ENCODE results near the gene RGS7BP. TPM values are rescaled to one million over a fixed set of nuclear protein-coding genes. Genes with fewer than 3 reads are reported as not detected.
"Not testable (repeated sequence)": the region's sequence is repeated elsewhere in the genome, so short reads cannot be mapped to it uniquely, and the experiment has no call there.

The RGS7BP gene
- total RNA-seq, 1 donor from 2014 or later = not detected

DNA sequence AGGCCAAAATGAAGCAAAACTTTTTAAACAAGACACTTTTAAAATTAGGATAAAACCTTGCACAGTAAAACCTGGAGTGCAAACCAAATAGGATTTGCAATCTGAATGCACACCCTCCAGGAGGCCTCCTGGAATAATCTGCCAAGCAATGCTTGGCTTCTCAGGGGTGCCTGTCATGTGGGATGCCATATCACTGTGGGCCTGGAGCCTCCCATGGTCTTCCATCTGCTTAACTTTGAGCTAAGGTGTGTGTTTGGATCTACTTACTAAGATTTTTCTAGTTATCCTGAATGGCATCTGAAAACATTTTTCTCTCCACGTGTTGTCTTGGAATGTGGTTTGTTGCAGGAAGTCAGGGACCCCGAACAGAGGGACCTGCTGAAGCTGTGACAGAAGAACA, 52.1 kb downstream of the RGS7BP start:
- intact Hi-C loops (cut with micrococcal nuclease) = no loop called here

DNA sequence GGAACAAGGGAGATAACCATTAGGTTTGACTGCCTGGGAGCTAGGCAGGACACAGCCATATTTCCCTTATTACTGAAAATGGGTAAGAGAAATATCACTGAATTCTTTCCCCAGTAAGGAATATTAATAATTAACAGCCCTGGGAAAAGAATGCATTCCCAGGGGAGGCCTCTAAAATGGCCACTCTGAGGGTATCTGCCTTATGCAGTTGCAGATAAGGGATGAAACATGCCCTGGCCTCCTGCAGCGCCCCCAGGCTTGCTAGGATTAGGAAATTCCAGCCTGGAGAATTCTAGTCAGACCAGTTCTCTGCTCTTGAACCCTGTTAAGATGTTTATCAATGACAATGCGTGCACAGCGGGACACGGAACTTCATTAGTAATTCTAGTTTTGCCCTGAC, 52.8 kb downstream of the RGS7BP start:
- intact Hi-C loops (cut with micrococcal nuclease) = not testable (repeated sequence)

DNA sequence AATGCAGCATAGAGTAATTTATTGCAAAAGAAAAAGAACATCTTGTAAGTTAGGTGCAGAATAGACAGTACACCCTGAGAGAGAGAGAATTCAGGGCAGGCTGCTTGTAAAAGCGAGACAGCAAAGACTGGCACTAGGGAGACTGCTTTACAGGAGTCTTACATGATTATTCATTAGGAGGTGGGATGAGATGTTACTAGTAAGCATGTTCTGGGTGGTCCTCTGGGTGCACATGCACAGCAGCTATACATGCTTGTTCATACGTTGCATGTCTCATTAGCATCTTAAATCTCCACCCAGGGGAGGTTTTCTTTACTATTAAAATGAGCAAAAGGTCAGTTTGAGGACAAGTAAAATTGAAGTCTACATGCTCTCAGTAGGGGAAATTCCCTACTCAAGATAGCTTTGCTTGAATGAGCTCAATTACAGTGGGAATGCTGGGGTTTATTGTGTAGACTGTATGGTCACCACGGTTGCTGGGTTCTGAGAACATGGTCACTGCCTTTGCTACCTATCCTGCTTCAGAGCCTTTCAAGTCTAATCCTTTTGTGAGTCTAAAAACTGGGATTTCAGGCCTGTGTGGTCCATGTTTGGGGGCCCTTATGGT, 60.6 kb downstream of the RGS7BP start:
- intact Hi-C loops (cut with micrococcal nuclease) = no loop called here

DNA sequence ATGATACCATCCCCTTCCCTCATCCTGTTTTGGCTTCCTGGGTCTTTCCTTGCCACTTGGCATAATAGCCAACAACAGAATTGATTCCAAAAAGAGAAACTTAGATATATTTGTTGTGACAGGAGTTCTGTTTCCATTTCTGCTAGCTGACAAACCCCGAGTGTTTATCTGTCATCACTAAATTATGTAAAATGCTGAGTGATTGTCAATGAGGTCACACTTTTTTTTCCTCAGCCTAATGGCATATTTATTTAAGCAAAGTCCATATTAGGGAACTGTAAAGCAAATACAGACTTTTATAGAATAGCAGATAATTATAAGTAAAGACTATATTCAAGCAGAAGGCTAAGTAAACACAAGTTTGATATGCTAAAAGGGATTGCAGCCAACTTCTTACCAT, 64.0 kb downstream of the RGS7BP start:
- intact Hi-C loops (cut with micrococcal nuclease) = no loop called here

DNA sequence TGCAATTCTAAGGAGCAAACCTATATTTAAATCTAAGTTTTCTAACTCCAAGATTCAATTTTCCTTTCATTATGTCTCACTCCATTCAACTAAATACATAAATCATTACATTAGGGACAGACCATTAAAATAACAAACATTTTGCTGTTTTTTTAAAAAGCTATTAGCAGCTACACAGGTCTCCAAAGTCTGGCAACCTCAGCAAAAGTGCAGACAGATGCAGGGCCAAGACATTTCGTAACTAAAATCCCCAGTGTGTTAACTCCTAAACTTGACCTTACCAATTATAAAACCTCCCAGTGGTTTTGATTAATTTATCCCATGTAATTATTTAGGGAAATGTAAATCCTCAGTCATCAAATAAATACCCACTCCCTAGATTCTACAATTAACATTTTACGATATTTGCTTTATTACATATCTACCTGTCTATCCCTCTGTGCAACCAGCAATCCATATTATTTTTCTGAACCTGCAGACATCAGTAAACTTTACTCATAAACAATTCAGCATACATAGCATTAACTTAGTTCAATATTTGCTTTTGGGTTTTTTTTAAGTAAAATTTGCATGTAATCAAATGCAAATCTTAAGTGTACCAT, 64.7 kb downstream of the RGS7BP start:
- intact Hi-C loops (cut with micrococcal nuclease) = no loop called here

DNA sequence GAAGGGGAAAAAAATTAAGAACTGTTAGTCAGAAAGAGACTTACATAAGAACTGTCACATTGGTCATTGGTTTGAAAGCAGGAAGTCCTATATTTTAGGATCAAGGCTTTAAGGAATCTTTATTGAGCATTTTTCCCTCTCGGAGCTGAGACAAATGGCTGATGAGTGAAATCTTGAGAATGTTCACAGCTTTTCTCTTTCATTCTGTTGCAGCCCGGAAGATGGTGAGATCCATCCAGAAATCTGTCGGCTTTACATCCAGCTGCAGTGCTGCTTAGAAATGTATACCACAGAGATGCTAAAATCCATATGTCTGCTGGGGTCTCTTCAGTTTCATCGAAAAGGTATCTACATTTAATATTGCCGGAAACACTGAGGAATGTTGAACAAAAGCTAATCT, 69.7 kb downstream of the RGS7BP start:
- intact Hi-C loops (cut with micrococcal nuclease) = no loop called here

DNA sequence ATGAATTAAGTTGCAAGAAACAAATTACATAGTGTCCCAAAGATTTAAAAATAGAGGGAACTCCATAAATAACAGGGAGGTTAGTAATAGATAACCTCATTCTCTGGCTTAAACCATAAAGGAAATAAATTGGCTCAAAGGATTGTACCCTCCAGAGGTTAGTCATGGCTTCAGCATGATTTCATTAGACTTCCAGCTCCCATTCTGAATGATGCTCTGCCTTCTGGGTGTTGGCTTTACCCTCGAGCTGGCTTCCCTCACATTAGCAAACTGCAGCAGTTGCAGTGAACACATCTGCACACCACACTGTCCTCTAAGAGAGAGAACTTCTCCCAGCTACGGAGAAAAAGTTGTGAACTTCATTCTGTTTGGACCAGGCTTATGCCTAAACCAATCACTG, 70.4 kb downstream of the RGS7BP start:
- intact Hi-C loops (cut with micrococcal nuclease) = no loop called here

DNA sequence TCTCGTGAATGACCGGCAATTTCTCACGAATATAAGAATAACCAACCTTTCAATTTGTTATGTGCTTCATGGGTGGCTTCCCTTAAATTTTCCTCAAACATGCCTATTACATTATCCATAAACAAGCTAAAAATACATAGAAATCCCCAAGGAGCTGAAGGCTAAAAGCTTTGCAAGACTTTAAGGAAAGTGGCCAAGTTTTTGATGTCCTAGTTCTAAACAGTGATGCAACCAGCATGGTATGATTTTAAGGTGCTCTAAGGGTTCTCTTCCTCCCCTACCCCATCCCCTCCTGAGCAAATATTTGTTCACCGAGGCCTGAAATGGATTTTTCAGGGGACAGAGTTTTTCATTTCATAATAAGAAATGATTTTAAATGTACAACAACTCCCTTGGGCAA, 79.8 kb downstream of the RGS7BP start:
- intact Hi-C loops (cut with micrococcal nuclease) = no loop called here

DNA sequence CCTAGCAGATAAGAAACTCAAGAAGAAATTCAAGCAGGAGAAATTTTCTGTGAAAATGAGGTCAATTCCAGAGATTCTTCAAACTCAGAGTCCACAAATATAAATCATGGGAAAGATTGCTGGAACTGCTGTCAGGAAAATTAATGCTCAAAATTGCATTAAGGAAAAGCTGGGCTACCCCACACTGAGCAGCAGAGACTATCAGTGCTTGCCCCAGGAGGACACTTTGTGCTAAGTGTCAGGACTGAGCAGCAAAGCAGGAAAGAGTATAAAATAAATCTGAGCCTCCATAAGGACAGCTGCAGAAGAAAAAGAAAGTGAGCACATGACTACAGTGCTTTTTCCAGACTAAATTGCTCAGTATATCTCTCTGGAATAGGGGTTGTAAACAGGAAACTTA, 81.6 kb downstream of the RGS7BP start:
- intact Hi-C loops (cut with micrococcal nuclease) = no loop called here

DNA sequence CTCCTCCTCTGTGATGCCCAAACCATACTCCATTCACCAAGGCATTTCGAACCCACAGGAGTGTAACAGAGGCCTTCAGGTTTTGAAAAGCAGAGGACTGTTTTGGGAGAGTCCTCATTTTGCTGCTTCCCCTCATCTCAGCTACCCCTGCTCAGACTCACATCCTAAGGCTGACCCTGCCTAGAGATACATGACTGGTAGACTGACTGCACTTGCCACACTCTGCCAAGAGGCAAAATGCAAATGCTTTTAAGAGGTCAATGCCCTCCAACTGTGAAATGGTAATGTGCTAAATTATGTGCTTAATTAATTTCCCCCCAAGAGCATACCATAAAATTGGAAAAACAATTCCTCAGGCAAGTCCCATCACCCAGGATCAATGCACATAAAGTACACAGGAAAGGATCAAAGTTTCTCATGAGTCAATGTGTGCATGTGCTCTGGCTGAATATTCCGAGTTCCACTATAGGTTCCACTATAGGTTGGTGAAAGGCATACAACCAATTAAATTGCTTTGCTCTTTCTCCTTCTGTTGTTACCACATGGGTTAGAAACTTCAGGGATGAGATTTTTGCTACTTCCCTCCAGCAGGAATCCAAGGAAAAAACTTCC, 87.0 kb downstream of the RGS7BP start:
- intact Hi-C loops (cut with micrococcal nuclease) = no loop called here

DNA sequence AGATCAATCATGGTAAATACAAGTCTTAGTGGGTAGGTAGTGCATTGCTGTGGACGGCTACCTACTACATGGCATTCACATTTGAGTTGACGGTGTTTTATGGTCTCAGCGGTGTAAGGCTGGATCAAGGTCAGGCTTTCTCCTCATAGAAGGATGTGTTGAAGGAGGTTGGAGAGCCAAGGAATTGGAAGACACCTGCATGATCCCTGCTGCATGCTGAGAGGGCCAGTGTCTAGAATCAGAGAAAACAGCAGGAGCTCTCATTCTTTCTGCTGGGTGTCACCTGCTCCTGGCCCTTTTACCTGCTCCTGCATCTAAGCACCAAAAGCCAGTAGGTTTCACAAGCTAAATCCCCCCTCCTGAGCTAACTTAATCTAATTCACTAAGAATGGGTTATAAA, 88.2 kb downstream of the RGS7BP start:
- intact Hi-C loops (cut with micrococcal nuclease) = no loop called here

DNA sequence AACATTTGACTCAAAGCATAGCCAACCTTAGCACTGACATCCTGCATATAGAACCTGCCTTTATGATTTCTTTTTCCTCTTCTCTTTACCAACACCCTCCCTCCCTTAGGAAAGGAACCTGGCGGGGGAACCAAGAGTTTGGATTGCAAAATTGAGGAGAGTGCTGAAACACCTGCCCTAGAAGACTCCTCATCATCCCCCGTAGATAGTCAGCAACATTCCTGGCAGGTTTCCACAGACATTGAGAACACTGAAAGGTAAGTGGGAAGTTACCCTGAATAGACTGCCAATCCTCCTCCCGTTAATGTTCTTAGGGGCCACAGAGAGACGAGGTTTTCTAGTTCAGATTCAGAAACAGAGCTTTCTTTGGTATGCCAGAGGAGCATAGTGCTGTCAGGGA, 88.8 kb downstream of the RGS7BP start:
- intact Hi-C loops (cut with micrococcal nuclease) = no loop called here

DNA sequence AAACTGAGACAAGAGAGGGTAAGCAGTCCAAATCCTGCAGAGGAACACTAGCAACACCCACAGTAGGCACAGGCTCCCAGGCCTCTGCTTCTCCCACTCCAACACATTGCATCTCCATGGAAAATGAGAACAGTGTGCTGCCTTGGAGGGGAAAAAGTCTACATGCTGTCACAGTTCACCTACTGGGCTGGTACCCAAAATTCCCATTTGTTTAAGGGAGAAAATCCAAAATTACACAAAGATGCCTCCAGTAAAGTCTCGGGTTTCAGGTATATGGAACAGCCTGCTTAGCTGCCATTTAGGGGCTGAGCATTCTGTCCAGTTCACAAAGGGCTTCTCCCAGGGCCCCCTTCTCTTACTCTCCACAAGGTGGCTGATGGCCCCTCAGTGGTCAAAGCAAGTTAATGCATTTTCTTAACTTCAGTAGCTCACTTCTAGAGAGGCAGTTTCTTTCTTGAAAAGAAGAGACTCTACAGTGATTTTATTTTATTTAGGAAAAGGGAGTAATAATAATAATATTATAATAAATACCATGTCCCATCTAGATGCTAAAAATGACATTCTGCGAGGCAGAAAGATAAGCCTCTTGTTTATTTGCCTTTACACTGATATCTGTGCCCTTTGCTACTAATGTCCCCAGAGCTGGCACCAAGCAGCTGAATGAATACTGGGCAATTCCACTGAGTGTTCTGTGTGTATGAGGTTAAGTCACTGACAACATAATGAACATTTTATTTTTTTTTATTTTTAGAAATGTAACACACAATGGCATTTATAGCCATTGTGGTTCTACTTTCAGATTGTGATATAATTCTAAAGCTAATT, 89.4 kb downstream of the RGS7BP start:
- intact Hi-C loops (cut with micrococcal nuclease) = no loop called here

DNA sequence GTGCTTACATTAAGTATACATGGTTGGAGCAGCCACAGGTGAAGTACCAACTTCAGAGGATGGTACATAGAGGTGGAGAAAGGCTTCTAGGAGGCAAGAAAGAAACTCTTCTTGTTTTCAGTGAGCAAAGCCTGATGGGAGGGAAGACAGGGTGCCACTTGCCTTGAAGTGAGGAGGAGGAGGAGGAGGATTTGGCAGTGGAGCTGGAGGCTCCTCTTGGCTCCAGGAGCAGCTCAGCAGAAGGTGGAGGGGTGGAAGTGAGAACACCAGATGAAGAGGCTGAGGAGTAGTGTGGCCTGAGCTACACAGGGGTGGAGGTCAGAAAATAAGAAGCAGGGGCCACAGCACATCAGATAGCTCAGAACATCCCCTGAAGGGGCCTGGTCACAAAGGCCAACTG, 93.4 kb downstream of the RGS7BP start:
- intact Hi-C loops (cut with micrococcal nuclease) = no loop called here

DNA sequence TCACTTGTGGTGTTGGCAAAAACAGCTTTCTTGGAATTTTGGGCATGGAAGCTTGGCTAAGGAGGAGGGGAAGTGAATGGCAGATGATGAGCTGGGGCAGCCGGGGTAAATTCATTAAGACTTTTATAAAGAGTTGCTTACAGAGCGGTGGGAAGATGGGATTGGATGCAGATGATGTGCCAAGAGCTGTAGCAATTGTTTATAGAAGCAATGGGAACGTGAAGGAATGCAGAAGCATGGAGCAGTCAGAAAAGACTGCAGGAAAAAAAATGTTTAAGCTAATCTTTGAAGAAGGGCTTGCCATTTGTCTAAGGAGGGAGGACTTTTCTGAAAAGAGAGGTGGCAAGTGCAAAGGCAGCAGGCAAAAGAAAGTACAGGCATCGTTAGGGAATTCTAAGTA, 97.9 kb downstream of the RGS7BP start:
- intact Hi-C loops (cut with micrococcal nuclease) = no loop called here

DNA sequence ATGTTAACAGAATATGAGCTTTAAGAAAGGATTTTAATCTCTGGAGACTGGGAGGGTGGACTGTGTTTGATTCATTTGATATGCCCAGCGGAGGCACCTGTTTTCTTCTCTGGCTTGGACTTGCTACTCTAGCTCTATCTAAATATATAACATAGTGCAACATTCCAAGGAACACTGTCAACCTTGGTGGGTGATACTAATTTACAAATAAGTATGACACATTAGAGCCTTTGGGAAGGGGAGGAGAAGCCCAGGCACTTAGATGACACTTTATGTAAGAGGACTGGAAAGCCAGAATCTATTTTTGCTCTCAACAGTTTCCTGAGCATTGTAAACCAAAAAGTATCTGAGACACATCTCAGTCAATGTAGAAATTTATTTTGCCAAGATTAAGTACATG, 101.1 kb downstream of the RGS7BP start:
- intact Hi-C loops (cut with micrococcal nuclease) = no loop called here

DNA sequence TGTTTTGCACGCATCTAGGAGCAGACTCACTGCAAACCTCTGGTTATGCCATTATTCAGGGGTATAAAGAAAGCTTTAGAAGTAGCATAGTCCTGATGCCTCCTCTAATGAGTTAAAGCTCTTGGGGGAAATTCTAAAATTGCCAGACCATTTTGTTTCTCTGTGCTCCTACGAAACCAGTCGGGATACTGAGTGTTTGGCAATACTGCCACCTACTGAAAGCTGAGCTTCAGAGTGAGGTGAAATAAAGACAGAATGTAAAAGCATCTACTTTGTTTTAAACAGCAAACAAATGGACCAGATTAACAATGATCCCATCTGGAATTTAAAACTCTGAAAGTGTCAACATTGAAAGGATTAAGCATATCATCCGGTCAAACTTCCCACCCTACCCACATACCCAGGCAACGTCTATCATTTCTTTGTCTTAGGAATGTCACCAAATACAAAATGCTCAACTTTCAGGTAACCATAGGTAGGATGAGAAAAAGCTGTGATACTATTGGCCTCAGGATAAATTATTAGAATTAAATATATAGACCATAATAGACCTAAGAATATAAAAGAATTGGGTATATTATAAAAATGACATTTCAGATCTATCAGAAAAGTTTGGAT, 106.6 kb downstream of the RGS7BP start:
- intact Hi-C loops (cut with micrococcal nuclease) = loop anchor here (1.0 to 10.0 kb wide), 4 partner anchors 383 to 1210 kb away; no protein-coding TSS in a partner anchor

DNA sequence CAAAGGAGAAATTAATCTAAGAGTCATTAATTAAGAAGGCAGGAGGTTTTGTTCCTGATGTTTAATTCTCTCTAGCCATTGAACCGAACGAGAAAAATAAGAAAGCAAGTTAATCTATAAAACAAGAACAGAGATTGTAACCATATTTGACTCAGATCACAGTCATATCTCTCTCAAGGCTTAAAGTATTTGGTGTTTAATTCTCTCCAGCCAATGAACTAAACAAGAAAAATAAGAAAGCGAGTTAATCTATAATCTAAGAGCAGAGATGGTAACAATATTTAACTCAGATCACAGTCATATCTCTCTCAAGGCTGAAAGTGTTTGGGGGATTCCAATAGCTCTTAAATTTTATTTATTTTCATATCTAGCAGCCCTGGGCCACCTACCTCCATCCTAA, 110.1 kb downstream of the RGS7BP start:
- intact Hi-C loops (cut with micrococcal nuclease) = loop anchor here (10.0 kb wide), 1 partner anchor 541 kb away; no protein-coding TSS in a partner anchor

DNA sequence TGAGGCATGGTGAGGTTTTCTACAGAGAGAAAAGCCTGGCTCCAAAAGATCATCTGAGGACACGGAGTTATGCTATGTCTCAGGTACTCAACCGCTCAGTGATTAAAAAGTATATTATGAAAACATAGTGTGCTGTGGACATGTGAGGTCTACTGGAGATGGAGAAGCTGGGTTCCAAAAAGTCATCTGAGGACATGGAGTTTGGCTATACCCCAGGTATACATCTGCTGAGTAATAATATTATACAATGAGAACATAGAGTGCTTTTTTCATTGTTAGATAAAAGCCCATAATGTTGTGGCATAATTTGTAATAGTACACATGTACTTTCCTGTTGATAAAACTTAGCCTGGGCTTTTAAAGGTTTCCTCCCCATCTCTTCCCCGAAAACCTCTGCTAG, 113.8 kb downstream of the RGS7BP start:
- intact Hi-C loops (cut with micrococcal nuclease) = loop anchor here (10.0 kb wide), 1 partner anchor 545 kb away; no protein-coding TSS in a partner anchor

DNA sequence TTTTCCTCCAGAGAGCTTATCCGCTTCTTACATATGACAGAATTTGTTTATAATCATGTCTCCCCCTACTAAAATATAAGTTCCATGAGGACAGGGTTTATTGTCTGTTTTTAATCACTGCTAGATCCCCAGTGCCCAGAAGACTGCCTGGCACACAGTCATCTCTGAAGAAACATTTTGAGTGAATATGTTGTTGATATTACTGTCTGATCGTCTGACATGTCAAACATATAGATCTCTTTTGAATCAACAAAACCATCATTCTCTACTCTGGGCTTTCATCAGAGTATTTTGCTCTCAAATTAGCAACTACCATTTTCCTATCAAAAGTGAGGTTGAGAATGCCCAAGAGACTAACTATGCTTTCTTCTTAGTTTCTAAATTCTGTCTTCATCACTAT, 117.2 kb downstream of the RGS7BP start:
- intact Hi-C loops (cut with micrococcal nuclease) = no loop called here

DNA sequence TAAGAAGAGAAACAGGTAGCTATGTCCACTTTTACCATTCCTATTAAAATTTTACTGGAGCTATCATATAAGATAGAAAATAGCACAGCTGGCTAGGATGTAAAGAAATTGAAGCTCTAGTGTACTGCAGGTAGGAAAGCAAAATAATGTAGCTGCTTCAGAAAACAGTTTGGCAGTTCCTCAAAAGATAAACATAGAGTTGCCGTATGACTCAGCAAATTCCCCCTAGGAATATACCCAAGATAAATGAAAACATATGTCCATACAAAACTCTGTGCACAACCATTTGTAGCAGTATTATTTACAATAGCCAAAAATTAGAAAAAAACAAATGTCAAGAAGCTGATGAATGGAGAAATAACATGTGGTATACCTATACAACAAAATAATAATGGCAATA, 119.9 kb downstream of the RGS7BP start:
- intact Hi-C loops (cut with micrococcal nuclease) = no loop called here

DNA sequence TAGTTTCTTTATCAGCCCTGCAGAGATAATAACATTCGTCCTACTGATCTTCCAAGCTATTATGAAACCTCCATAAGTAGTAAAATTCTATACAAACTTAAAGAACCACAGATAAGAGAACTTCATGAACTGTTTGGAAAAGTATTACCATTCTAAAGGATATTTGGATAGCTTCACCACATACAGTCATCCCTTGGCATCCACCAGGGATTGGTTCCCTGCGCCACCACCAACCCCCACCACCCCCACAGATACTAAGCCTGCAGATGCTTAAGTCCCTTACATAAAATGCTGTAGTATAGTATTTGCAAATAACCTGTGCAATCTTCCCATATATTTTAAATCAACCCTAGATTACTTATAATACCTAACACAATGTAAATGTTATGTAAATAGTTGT, 123.1 kb downstream of the RGS7BP start:
- intact Hi-C loops (cut with micrococcal nuclease) = no loop called here
